Measurements from ENCODE around the gene TLX2. TPM values are rescaled to one million over a fixed set of nuclear protein-coding genes. Genes with fewer than 3 reads are reported as not detected.

Gene TLX2
- total and polyA plus RNA-seq, 2 of the 13 experiments (the other 11 are each of a cell fraction or from before 2014, with no cell fraction given) = 0.05 to 0.20 TPM

GRCh38 chr2:74524955-74525716, 10.9 kb downstream of the TLX2 start:
- Histone ChIP-seq H3K9me3 (ENCODE audit: low read length) (no peaks in the 10 kb centered on the region), H3K4me1 (ENCODE audit: insufficient read depth, low read length) (peaks cover 51% of the 10 kb centered on the region), H3K79me2 (ENCODE audit: insufficient read depth, low read length) (peaks cover 45% of the 10 kb centered on the region), H3K9ac (ENCODE audit: insufficient read depth, low read depth, low read length) (peak overlapping the region; percentile 83), H3K4me2 (ENCODE audit: low read depth, low read length) (peak overlapping the region; percentile 100), H3K4me3 (replicated peaks in 1 of 3; ENCODE audit: insufficient read depth in 1 of 3, low read depth in 2 of 3, low read length in 3 of 3) (peak overlapping the region; percentile 45 to 76 (median 62)), H4K20me1 (ENCODE audit: insufficient read depth, low read length) (no peaks in the 10 kb centered on the region), H3K27ac (ENCODE audit: extremely low read length, insufficient read depth, low read length) (peak overlapping the region; percentile 89), H2AFZ (ENCODE audit: low read length) (peak overlapping the region; percentile 20), H3K27me3 (ENCODE audit: control insufficient read depth in 1 of 2, insufficient read depth in 2 of 2, low read length in 2 of 2) (no peaks in the 10 kb centered on the region; a peak in 1 of 5 replicates), H3K36me3 (replicated peaks in 1 of 2; ENCODE audit: control insufficient read depth in 1 of 2, insufficient read depth in 2 of 2, low read length in 2 of 2) (peaks cover 21 to 46% of the 10 kb centered on the region in 2 experiments)
- in situ Hi-C loops (cut with HindIII; ENCODE audit: extremely low pct_ligation_motif_present, low pct_unique_long_range_greater_than_20kb) = no loop called here
- ATAC-seq = no peak
- no TSS peak for BruUV-seq (replicated peaks)
- ChIA-PET POLR2A (interaction anchor here (1.1 to 5.4 kb wide), 11 partner anchors 12 to 83 kb away, joined by 4 to 135 read pairs (median 10); partner anchors contain the start of genes CCDC142, LBX2, MRPL53 and PCGF1), CTCF (ENCODE audit: low intra/inter-chr PET ratio, low total read pairs) (no interaction called here)
- no peak for FAIRE-seq
- intact Hi-C loops (cut with micrococcal nuclease; ENCODE audit: unreplicated experiment) = no loop called here
- no peak for DNase-seq (ENCODE audit: low spot score)
- WGBS (ENCODE audit: low lambda C conversion rate) = 91% methylated on average over 10 of the region's 10 CpGs
- TF ChIP-seq NFYC (CRISPR knock-in tag; IDR thresholded peaks at IDR 0.05) (no peak), SMAD1 (CRISPR knock-in tag; IDR thresholded peaks at IDR 0.05; ENCODE audit: borderline replicate concordance, low read depth) (no peak), HES4 (CRISPR knock-in tag; IDR thresholded peaks at IDR 0.05; ENCODE audit: borderline replicate concordance) (peak; percentile 57; the same call in 1 of the 2 replicates), TARDBP (CRISPR knock-in tag; IDR thresholded peaks at IDR 0.05) (no peak), XRCC5 (optimal IDR thresholded peaks at IDR 0.05; ENCODE audit: low read length) (no peak), ZNF547 (CRISPR knock-in tag; IDR thresholded peaks at IDR 0.05) (no peak), ZNF260 (CRISPR knock-in tag; IDR thresholded peaks at IDR 0.05; ENCODE audit: borderline replicate concordance, low read depth) (no peak), HIVEP1 (CRISPR knock-in tag; IDR thresholded peaks at IDR 0.05) (no peak), KLF12 (CRISPR knock-in tag; IDR thresholded peaks at IDR 0.05; ENCODE audit: borderline replicate concordance) (no peak), ATF5 (CRISPR knock-in tag; IDR thresholded peaks at IDR 0.05; ENCODE audit: low read depth) (0 out of 2 replicates have a peak, but pooled peaks have one; percentile 87), TBL1XR1 (IDR thresholded peaks at IDR 0.05; ENCODE audit: borderline replicate concordance, low read length, partially characterized antibody) (no peak), SOX6 (IDR thresholded peaks at IDR 0.05) (no peak), SOX6 (CRISPR knock-in tag; IDR thresholded peaks at IDR 0.05) (no peak), ZNF274 (CRISPR knock-in tag; IDR thresholded peaks at IDR 0.05) (peak; percentile 13; the same call in 1 of the 2 replicates), PAX8 (CRISPR knock-in tag; IDR thresholded peaks at IDR 0.05; ENCODE audit: borderline replicate concordance) (no peak), AKAP8 (CRISPR knock-in tag; IDR thresholded peaks at IDR 0.05) (no peak), ZNF503 (CRISPR knock-in tag; IDR thresholded peaks at IDR 0.05) (no peak), ZFP36L2 (CRISPR knock-in tag; IDR thresholded peaks at IDR 0.05) (no peak), REL (CRISPR knock-in tag; conservative IDR thresholded peaks at IDR 0.05) (no peak), MYNN (CRISPR knock-in tag; IDR thresholded peaks at IDR 0.05; ENCODE audit: low read depth) (no peak), STAG1 (CRISPR knock-in tag; IDR thresholded peaks at IDR 0.05) (no peak), AGO2 (optimal IDR thresholded peaks at IDR 0.05; ENCODE audit: low read depth, low read length) (no peak), LBX2 (CRISPR knock-in tag; IDR thresholded peaks at IDR 0.05; ENCODE audit: borderline replicate concordance) (0 out of 2 replicates have a peak, but pooled peaks have one; percentile 27), ZKSCAN1 (IDR thresholded peaks at IDR 0.05; ENCODE audit: low read length) (no peak)

Data from HepG2 (cell line).